ENCODE data around the gene HS3ST6. TPM values are rescaled to one million over a fixed set of nuclear protein-coding genes. Genes with fewer than 3 reads are reported as not detected.

HS3ST6 gene
- total and polyA plus RNA-seq, 2 donors (not counting 3 experiments of a cell fraction or from before 2014, with no cell fraction given) = not detected

- Histone ChIP-seq H3K9ac (replicated peaks; ENCODE audit: extremely low read depth, insufficient read depth, low read length) (no peak overlapping the region), H3K27me3 (ENCODE audit: control insufficient read depth in 2 of 2, insufficient read depth in 2 of 2, low read length in 2 of 2) (peaks cover 5 to 13% of the 10 kb centered on the region in 2 experiments), H3K79me2 (ENCODE audit: control insufficient read depth, insufficient read depth, low read length) (no peaks in the 10 kb centered on the region), H3K4me2 (ENCODE audit: insufficient read depth, low read length) (no peak overlapping the region), H2AFZ (ENCODE audit: low read depth, low read length) (no peak overlapping the region), H4K20me1 (replicated peaks; ENCODE audit: control insufficient read depth, extremely low read depth, insufficient read depth, low read length) (no peaks in the 10 kb centered on the region), H3K9me3 (replicated peaks; ENCODE audit: control insufficient read depth, insufficient read depth, low read length) (no peaks in the 10 kb centered on the region), H3K4me1 (ENCODE audit: control insufficient read depth, extremely low read depth, insufficient read depth, low read length) (no peaks in the 10 kb centered on the region), H3K36me3 (ENCODE audit: control insufficient read depth in 2 of 2, extremely low read depth in 1 of 2, insufficient read depth in 2 of 2, low read length in 2 of 2) (no peaks in the 10 kb centered on the region), H3K9me1 (replicated peaks; ENCODE audit: control insufficient read depth, extremely low read depth, insufficient read depth, low read length) (no peaks in the 10 kb centered on the region), H3K27ac (ENCODE audit: insufficient read depth, low read depth, low read length) (no peak overlapping the region), H3K4me3 (replicated peaks in 1 of 3; ENCODE audit: insufficient read depth in 1 of 3, low read depth in 1 of 3, low read length in 3 of 3) (no peak overlapping the region)
- FAIRE-seq = no peak
- BruUV-seq (replicated peaks) = no TSS peak
- TF ChIP-seq MAX (IDR thresholded peaks at IDR 0.05; ENCODE audit: insufficient read depth, insufficient read length) (no peak), GATA2 (IDR thresholded peaks at IDR 0.05; ENCODE audit: insufficient read depth, insufficient read length, low read depth, low read length) (no peak), POLR2AphosphoS5 (IDR thresholded peaks at IDR 0.05; ENCODE audit: insufficient read depth, low read depth, low read length) (no peak), JUN (IDR thresholded peaks at IDR 0.05; ENCODE audit: borderline replicate concordance, insufficient read depth, insufficient read length, low read depth) (no peak), EZH2 (IDR thresholded peaks at IDR 0.05; ENCODE audit: borderline replicate concordance, low read depth, low read length, severe bottlenecking) (no peak), MYC (IDR thresholded peaks at IDR 0.05; ENCODE audit: low read depth, low read length) (no peak), FOS (IDR thresholded peaks at IDR 0.05; ENCODE audit: borderline replicate concordance, insufficient read depth, low read length) (no peak), POLR2A (IDR thresholded peaks at IDR 0.05; ENCODE audit: low read depth, low read length) (no peak)
- TF ChIP-seq, protein P1, sequence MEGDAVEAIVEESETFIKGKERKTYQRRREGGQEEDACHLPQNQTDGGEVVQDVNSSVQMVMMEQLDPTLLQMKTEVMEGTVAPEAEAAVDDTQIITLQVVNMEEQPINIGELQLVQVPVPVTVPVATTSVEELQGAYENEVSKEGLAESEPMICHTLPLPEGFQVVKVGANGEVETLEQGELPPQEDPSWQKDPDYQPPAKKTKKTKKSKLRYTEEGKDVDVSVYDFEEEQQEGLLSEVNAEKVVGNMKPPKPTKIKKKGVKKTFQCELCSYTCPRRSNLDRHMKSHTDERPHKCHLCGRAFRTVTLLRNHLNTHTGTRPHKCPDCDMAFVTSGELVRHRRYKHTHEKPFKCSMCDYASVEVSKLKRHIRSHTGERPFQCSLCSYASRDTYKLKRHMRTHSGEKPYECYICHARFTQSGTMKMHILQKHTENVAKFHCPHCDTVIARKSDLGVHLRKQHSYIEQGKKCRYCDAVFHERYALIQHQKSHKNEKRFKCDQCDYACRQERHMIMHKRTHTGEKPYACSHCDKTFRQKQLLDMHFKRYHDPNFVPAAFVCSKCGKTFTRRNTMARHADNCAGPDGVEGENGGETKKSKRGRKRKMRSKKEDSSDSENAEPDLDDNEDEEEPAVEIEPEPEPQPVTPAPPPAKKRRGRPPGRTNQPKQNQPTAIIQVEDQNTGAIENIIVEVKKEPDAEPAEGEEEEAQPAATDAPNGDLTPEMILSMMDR (IDR thresholded peaks at IDR 0.05; ENCODE audit: extremely low read depth in 1 of 2, insufficient read depth in 1 of 2, low read depth in 1 of 2, low read length in 2 of 2) = no peak
- ChIA-PET POLR2A (interaction anchor here (0.6 kb wide), 1 partner anchor 163 kb away, joined by 3 read pairs; no protein-coding TSS in a partner anchor), CTCF (interaction anchor here (0.9 to 1.8 kb wide), 5 partner anchors 12 to 51 kb away, joined by 4 to 5 read pairs (median 4); no protein-coding TSS in a partner anchor)
- intact Hi-C loops (cut with micrococcal nuclease) (no loop called here), dilution Hi-C loops (cut with MboI; ENCODE audit: extremely low pct_ligation_motif_present, low sequenced_read_pairs) (no loop called here)
- no peak for DNase-seq (ENCODE audit: low read depth, low spot score)
Observed at GRCh38 chr16:1877804-1878203, 40.4 kb downstream of the HS3ST6 start.
